ENCODE data around the gene CNTROB.

DNA sequence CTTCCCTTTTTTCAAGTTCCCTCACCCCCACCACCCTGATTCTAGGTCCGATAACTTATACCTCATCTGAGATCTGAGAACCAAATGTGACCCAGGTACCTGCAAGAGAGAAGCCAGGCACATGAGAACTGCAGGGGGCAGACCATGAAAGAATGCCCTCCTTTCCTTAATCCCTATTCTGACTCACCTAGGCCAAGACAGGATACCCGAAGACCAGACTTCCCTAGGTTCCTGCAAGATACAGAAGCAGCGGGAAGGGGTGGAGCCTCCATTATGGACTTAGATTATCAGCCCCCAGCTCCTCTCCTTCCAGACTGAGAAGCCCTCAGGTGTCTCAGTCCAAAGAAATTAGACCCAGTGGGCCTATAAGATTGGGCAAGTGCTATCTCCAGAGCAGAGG is 4.4 kb upstream of the CNTROB start:
- TF ChIP-seq JUN (CRISPR knock-in tag; IDR thresholded peaks at IDR 0.05) (no peak), IRF2 (CRISPR knock-in tag; IDR thresholded peaks at IDR 0.05; ENCODE audit: borderline replicate concordance, low read depth) (no peak), GTF2I (CRISPR knock-in tag; conservative IDR thresholded peaks at IDR 0.05) (no peak), SP1 (CRISPR knock-in tag; conservative IDR thresholded peaks at IDR 0.05) (no peak)
- TF ChIP-seq, protein P1, sequence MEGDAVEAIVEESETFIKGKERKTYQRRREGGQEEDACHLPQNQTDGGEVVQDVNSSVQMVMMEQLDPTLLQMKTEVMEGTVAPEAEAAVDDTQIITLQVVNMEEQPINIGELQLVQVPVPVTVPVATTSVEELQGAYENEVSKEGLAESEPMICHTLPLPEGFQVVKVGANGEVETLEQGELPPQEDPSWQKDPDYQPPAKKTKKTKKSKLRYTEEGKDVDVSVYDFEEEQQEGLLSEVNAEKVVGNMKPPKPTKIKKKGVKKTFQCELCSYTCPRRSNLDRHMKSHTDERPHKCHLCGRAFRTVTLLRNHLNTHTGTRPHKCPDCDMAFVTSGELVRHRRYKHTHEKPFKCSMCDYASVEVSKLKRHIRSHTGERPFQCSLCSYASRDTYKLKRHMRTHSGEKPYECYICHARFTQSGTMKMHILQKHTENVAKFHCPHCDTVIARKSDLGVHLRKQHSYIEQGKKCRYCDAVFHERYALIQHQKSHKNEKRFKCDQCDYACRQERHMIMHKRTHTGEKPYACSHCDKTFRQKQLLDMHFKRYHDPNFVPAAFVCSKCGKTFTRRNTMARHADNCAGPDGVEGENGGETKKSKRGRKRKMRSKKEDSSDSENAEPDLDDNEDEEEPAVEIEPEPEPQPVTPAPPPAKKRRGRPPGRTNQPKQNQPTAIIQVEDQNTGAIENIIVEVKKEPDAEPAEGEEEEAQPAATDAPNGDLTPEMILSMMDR (IDR thresholded peaks at IDR 0.05), result no peak
- TF ChIP-seq, protein P2, sequence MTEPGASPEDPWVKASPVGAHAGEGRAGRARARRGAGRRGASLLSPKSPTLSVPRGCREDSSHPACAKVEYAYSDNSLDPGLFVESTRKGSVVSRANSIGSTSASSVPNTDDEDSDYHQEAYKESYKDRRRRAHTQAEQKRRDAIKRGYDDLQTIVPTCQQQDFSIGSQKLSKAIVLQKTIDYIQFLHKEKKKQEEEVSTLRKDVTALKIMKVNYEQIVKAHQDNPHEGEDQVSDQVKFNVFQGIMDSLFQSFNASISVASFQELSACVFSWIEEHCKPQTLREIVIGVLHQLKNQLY (CRISPR knock-in tag; IDR thresholded peaks at IDR 0.05), result no peak
- TF ChIP-seq, protein P3, sequence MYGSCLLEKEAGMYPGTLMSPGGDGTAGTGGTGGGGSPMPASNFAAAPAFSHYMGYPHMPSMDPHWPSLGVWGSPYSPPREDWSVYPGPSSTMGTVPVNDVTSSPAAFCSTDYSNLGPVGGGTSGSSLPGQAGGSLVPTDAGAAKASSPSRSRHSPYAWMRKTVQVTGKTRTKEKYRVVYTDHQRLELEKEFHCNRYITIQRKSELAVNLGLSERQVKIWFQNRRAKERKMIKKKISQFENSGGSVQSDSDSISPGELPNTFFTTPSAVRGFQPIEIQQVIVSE (CRISPR knock-in tag; IDR thresholded peaks at IDR 0.05; ENCODE audit: borderline replicate concordance), result no peak
